Activated naive CD4-positive, alpha-beta T cell treated with anti-CD3 and anti-CD28 coated beads, Interleukin-2, amount 50 U/mL, for 16 hours (primary cell): ENCODE results near the gene LPAR1.

Experiments used
- DNase-seq: peaks from one replicate; pipeline ENCODE4 v3.0.0-alpha.2; 2020

The LPAR1 gene

DNA sequence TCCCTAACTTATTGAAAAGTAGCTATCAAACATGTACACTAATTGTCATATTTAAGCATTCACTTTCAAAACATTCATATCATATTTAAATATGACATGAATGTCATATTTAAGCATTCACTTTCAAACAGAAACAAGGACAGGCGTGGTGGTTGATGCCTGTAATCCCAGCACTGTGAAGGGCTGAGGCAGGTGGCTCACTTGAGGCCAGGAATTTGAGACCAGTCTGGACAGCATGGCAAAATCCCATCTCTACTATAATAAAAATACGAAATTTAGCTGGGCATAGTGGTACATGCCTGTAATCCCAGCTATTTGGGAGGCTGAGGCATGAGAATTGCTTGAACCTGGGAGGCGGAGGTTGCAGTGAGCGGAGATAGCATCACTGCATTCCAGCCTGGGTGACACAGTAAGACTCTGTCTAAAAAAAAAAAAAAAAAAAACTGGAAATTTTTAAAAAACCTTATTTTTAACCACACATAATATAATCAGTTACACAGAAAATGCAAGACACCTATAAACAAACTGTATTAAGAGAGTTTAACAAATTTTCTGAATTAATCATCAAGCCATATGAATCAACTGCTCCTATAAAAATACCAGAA lies 88.1 kb downstream of the LPAR1 start:
- DNase-seq, result no peak

GRCh38 chr9:110949081-110949480 lies 89.2 kb downstream of the LPAR1 start:
- no peak for DNase-seq

GRCh38 chr9:110947491-110948044 lies 90.7 kb downstream of the LPAR1 start:
- DNase-seq, result no peak

DNA sequence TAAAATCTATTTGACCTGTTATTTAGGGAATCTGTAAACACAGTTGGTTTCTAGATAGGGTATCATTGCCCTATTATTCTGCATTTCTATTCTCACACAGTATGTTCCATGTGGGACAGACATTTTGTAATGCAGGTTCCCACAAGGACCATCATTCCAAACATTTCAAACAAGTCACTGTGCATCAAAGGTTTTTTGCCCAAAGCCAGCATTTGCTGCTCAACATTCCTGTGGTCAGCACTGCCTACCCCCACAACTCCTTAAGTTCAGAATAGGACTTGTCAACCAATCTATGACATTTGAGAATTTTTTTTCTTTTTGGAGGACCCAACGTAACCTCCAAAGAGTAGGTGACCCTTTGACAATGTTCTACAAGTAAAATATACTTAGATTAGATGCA lies 95.7 kb downstream of the LPAR1 start:
- no peak for DNase-seq

DNA sequence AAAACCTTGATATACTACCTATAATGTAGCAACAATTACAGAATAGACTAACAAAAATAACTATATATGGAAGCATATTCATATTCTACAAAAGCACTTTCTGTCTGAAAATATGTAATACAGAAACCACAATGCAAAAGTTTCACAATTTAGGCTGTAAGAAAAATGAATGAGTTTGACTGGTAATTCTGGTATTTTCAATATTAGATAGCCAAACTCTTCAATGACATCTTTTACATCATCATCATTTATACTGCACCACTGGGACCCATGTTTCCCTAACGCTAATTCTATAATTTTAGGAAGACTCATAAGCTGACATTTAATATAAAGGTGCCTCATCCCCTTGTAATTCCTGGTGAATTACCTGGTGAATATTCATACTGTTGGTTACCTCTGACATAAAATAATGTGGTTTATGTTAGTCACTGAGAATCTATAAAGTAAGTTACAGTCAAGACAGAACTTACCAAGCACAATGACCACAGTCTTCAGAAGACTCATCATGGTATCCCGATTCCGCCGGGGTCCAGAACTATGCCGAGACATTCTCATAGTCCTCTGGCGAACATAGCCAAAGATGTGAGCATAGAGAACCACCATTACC lies 97.2 kb downstream of the LPAR1 start:
- DNase-seq, result no peak

DNA sequence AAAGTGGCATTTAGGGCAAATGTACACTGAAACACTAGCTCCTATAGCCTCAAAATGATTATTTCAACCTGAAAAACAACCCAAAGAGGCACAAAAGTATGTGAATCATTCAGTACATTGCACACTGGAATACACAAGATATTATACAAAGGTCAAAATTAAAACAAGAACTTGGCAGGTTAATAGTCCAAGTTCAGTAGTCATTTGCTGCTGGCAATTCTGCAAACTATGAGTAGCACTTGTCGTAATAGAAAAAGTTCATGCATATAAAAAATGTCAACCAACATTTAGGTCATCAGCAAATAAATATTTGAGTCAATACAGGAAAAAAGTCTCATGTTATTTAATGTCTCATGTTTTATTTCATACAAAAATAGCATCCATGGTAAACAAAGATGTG lies 98.7 kb downstream of the LPAR1 start:
- no peak for DNase-seq

DNA sequence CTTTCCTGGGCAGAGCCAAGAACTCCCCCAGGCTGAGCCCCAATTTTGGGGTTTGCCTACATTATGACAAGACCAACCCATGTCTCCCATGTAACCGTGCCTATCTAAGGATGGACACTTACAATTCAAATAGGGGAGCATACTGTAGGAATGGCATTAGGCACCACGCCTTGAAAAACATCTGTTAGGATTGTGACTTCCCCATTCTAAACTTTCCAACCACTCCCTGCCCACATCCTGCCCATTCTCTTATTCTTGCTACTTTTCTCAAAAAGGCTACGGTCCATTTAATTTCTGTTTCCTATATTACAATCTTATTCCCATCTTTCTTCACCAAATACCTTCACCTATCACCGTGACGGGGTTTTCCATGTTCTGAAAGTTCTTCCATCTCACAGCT lies 99.2 kb downstream of the LPAR1 start:
- DNase-seq, result no peak

DNA sequence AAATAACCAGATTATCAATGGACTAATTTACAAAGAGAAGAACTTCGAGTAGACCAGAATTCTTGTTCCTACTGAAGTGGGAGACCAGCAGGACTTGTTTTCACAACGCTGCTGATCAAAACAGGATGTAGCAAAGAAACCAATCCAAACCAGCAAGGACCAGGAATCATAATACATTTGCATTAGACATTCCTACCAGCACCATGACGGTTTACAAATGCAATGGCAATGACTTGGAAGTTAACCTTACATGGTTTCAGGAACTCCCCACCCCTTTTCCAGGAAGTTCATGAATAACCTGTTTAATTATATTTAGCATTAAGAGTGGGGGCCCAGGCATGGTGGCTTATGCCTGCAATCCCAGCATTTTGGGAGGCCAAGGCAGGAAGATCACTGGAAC lies 100.0 kb downstream of the LPAR1 start:
- no peak for DNase-seq

- DNase-seq, result no peak
Measured at GRCh38 chr9:110936719-110937452, 101.4 kb downstream of the LPAR1 start.

GRCh38 chr9:110936237-110936636 lies 102.0 kb downstream of the LPAR1 start:
- DNase-seq, result no peak

GRCh38 chr9:110935829-110936228 lies 102.4 kb downstream of the LPAR1 start:
- DNase-seq, result no peak

DNA sequence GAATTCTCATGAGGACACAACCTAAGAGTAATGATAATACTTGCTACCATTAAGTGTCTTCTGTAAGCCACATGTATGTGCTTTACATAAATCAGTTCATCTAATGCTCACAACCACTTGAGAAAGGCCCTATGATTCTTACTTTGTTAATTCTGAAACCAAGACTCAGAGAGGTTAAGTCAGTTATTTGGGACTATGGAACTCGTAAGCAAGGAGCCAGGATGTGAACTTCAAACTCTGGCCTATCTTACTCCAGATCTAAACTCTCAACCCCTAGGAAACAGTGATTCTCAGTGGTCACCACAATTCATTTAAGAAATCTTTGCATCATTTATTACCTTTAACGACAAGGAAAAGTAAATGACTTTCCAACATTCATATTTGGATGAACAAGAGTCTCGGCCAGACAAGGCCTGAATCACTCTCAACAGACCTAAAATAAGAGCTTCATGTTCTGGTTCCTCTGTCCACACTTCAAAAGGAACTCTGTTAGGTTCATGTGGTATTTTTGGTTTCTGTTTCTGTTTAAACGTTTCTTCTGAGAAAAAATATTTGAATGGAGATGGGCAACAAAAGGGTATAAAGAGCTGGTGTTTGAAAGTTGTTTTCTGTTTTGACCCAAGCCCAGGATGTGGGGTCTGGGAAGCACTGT lies 104.8 kb downstream of the LPAR1 start:
- no peak for DNase-seq

DNA sequence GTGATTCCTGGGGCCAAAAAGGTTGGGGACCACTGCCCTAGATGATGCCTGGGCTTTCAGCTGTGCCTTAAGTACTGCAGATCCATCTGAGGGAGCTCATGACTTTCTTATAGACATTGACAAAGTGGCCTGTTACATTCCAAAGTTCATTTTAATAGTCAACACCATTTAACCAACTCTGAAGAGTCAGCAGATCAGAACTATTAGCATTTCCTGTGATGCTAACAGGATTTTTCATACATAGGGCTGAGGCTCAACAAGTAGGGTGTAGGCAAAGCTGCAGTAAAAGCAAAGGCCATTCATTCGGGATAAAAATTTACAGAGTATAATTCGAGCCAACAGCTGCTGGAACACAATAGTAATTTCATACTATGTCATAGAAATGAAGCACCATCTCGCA lies 105.4 kb downstream of the LPAR1 start:
- DNase-seq, result no peak

GRCh38 chr9:110928599-110928998 lies 109.7 kb downstream of the LPAR1 start:
- no peak for DNase-seq

GRCh38 chr9:110926828-110927487 lies 111.3 kb downstream of the LPAR1 start:
- DNase-seq, result no peak

- no peak for DNase-seq
Measured at GRCh38 chr9:110923601-110924000, 114.7 kb downstream of the LPAR1 start.

DNA sequence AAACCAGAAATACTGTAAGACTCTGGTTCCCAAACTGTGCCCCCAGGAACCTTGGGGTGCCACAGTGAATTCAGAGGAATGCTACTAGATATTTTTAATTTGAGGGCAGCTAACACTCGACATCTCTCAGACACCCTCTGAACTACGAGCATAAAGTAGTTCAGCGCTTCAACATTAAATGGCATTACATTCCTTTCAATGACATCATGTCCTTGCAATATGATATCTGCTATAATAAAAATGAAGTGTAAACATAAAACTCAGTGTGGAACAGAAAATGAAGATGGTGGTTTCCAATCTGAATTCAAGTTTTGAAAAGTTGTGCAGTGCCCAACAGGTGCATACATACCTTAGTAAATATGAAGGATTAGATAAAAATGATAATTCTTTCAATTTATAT lies 116.1 kb downstream of the LPAR1 start:
- no peak for DNase-seq

GRCh38 chr9:110921705-110922104 lies 116.6 kb downstream of the LPAR1 start:
- DNase-seq, result no peak

DNA sequence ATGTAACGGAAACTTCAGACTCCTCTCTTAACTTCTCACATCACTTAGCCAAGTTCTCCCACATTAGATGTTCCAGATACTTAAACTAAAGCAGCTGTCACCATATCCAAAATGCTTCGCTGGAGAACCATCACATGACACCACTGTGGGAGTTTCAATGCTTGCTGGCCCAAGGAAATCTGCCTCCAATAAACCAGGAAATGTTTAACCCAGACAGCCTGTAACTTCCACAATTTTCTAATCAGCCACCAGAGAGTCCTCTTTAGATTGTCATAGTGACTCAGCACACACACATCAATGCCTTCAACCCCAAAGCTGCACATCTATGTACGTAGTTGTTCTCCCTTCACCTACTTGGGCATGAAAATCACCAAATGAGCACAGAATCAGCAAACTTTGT lies 118.7 kb downstream of the LPAR1 start:
- no peak for DNase-seq

DNA sequence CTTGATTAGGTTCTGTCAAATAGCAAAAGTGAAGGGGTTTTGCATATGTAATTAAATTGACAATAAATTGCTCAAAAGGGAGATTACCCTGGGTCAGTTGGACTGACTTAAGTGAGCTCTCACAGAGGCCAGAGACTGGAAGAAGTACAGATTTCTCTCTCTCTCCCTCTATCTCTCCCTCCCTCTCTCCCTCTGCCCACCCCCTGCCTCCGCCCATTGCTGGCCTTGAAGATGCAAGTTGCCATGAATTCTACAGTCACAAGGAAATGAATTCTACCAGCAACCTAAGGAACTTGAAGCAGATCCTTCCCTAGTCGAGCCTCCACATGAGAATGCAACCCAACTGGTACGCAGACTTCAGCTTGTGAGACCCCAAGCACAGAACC lies 119.2 kb downstream of the LPAR1 start:
- DNase-seq, result no peak

DNA sequence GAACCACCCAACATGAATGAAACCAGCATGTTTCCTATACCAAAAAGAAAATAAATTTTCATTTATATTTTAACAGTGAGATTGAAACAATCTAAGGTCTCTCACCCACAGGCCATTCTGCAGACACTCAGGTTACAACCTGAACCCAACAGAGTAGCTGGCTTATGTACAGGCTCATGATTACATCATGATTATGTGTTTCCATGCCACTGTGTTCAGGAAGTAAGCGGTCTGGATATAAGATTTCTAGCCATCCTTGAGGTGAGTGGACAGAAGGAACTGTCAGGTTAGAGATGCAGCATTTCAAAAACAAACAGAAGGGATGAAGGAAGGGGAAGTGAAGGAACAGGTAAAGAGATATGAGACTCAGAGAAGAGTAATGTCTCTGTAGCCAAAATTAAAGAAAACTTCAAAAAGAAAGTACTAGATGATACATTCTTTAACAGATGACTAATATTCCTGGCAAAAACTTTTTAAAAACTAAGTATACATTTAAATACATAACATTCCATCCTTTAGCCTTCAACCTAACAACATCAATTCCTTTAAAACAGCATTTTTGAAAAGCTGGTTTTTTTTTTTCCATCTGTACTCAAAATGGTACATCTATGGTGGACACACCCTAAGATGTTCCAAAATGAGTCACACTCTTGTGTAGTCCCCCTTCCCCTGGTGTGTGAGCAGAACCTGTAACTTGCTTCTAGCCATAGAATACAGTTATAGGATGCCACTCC lies 119.8 kb downstream of the LPAR1 start:
- no peak for DNase-seq

GRCh38 chr9:110916403-110916802 lies 121.9 kb downstream of the LPAR1 start:
- DNase-seq, result no peak
